WTC11 (cell line): ENCODE data around the gene C2CD4A. TPM values are rescaled to one million over a fixed set of nuclear protein-coding genes. Genes with fewer than 3 reads are reported as not detected.

Experiments
- ATAC-seq: fragments of 200-7000 bp; cut with Tn5 transposase; 2 replicates; pipeline ENCODE4 v1.10.0; 2021; ENCODE audit warnings: mild to moderate bottlenecking, moderate library complexity
- CTCF ChIA-PET: fragments of 300-600 bp; sonication (Branson Sonifier 250); formaldehyde crosslinking; loops from one replicate; lab custom pipeline; 2021; ENCODE audit warnings: antibody characterized with exemption; lab: Charles Lee
- POLR2A ChIA-PET: fragments of 350-600 bp; sonication (Branson Sonifier 250); formaldehyde crosslinking; loops from one replicate; lab custom pipeline; 2021; ENCODE audit warnings: antibody characterized with exemption; lab: Charles Lee
- DNase-seq: peaks from one replicate; pipeline ENCODE4 v3.0.0; 2021; ENCODE audit warnings: low spot score
- H3K27ac Mint-ChIP-seq: 2 replicates; pipeline ENCODE4 v1.8.0; 2021; ENCODE audit warnings: mixed read lengths
- H3K27me3 Mint-ChIP-seq: 2 replicates; pipeline ENCODE4 v1.8.0; 2021; ENCODE audit warnings: low read depth, mild to moderate bottlenecking, moderate library complexity, mixed read lengths
- H3K36me3 Mint-ChIP-seq: 2 replicates; pipeline ENCODE4 v1.8.0; 2021; ENCODE audit warnings: mixed read lengths
- H3K4me1 Mint-ChIP-seq: 2 replicates; pipeline ENCODE4 v1.8.0; 2022; ENCODE audit warnings: mixed read lengths
- H3K4me3 Mint-ChIP-seq: 2 replicates; pipeline ENCODE4 v1.8.0; 2021; ENCODE audit warnings: mild to moderate bottlenecking, moderate library complexity, mixed read lengths
- H3K9me3 Mint-ChIP-seq: 2 replicates; pipeline ENCODE4 v1.8.0; 2021; ENCODE audit warnings: mixed read lengths
- ATF2 ChIP-seq: sonication (generic); formaldehyde crosslinking; IDR thresholded peaks from 2 replicates; pipeline ENCODE4 v1.8.1; 2022; ENCODE audit warnings: low read depth, missing genetic modification reagents, borderline replicate concordance
- CREB1 ChIP-seq: sonication (generic); formaldehyde crosslinking; IDR thresholded peaks from 2 replicates; pipeline ENCODE4 v1.8.0; 2023; ENCODE audit warnings: mild to moderate bottlenecking, missing genetic modification reagents
- EMX1 ChIP-seq: fragments of 250-450 bp; sonication (Bioruptor Pico); IDR thresholded peaks from 2 replicates; pipeline ENCODE4 v1.8.0; 2021; ENCODE audit warnings: mild to moderate bottlenecking
- IRF2 ChIP-seq: sonication (generic); formaldehyde crosslinking; IDR thresholded peaks from 2 replicates; pipeline ENCODE4 v1.8.0; 2022; ENCODE audit warnings: low read depth, missing genetic modification reagents, borderline replicate concordance
- NR2C2 ChIP-seq: sonication (generic); formaldehyde crosslinking; IDR thresholded peaks from 2 replicates; pipeline ENCODE4 v1.8.0; 2022; ENCODE audit warnings: mild to moderate bottlenecking, missing genetic modification reagents
- PREB ChIP-seq: sonication (generic); formaldehyde crosslinking; IDR thresholded peaks from 2 replicates; pipeline ENCODE4 v1.8.1; 2022; ENCODE audit warnings: mild to moderate bottlenecking, missing genetic modification reagents, moderate library complexity, borderline replicate concordance
- RELA ChIP-seq: sonication (generic); formaldehyde crosslinking; IDR thresholded peaks from 2 replicates; pipeline ENCODE4 v1.8.1; 2022; ENCODE audit warnings: missing genetic modification reagents, mild to moderate bottlenecking, borderline replicate concordance
- SOX15 ChIP-seq: fragments of 250-450 bp; sonication (Bioruptor Pico); IDR thresholded peaks from 2 replicates; pipeline ENCODE4 v1.9.0; 2021; ENCODE audit warnings: mild to moderate bottlenecking
- USF1 ChIP-seq: sonication (generic); formaldehyde crosslinking; IDR thresholded peaks from 2 replicates; pipeline ENCODE4 v1.8.0; 2022; ENCODE audit warnings: mild to moderate bottlenecking, missing genetic modification reagents
- ZBTB21 ChIP-seq: sonication (generic); formaldehyde crosslinking; IDR thresholded peaks from 2 replicates; pipeline ENCODE4 v1.8.1; 2023; ENCODE audit warnings: mild to moderate bottlenecking, missing genetic modification reagents, borderline replicate concordance
- ZBTB43 ChIP-seq: sonication (generic); formaldehyde crosslinking; IDR thresholded peaks from 2 replicates; pipeline ENCODE4 v1.8.1; 2023; ENCODE audit warnings: mild to moderate bottlenecking, missing genetic modification reagents
- ZNF138 ChIP-seq: sonication (generic); formaldehyde crosslinking; conservative IDR thresholded peaks from 2 replicates; pipeline ENCODE4 v1.8.1; 2022; ENCODE audit warnings: mild to moderate bottlenecking, moderate library complexity, missing genetic modification reagents
- ZNF219 ChIP-seq: sonication (generic); formaldehyde crosslinking; IDR thresholded peaks from 2 replicates; pipeline ENCODE4 v1.8.0; 2023; ENCODE audit warnings: missing genetic modification reagents, mild to moderate bottlenecking, borderline replicate concordance
- ZNF281 ChIP-seq: sonication (generic); formaldehyde crosslinking; IDR thresholded peaks from 2 replicates; pipeline ENCODE4 v1.8.0; 2023; ENCODE audit warnings: mild to moderate bottlenecking, missing genetic modification reagents
- ZNF671 ChIP-seq: fragments of 250-450 bp; sonication (Bioruptor Pico); IDR thresholded peaks from 2 replicates; pipeline ENCODE4 v1.8.0; 2021; ENCODE audit warnings: mild to moderate bottlenecking
- total RNA-seq: library from RNA; stranded (reverse); gene quantifications from 3 replicates; pipeline ENCODE4 v1.2.3, GENCODE V29; 2021
- TF ChIP-seq, protein P1 (sequence below): sonication (generic); formaldehyde crosslinking; IDR thresholded peaks from 2 replicates; pipeline ENCODE4 v1.8.1; 2023; ENCODE audit warnings: mild to moderate bottlenecking, missing genetic modification reagents, borderline replicate concordance
- TF ChIP-seq, protein P2 (sequence below): sonication (generic); formaldehyde crosslinking; IDR thresholded peaks from 2 replicates; pipeline ENCODE4 v1.8.1; 2023; ENCODE audit warnings: mild to moderate bottlenecking, missing genetic modification reagents
- TF ChIP-seq, protein P3 (sequence below): sonication (generic); formaldehyde crosslinking; conservative IDR thresholded peaks from 2 replicates; pipeline ENCODE4 v1.8.1; 2023; ENCODE audit warnings: mild to moderate bottlenecking, low read depth, missing genetic modification reagents, moderate library complexity

The C2CD4A gene
- total RNA-seq, 1 experiment from 2014 or later, result 0.42 TPM

DNA sequence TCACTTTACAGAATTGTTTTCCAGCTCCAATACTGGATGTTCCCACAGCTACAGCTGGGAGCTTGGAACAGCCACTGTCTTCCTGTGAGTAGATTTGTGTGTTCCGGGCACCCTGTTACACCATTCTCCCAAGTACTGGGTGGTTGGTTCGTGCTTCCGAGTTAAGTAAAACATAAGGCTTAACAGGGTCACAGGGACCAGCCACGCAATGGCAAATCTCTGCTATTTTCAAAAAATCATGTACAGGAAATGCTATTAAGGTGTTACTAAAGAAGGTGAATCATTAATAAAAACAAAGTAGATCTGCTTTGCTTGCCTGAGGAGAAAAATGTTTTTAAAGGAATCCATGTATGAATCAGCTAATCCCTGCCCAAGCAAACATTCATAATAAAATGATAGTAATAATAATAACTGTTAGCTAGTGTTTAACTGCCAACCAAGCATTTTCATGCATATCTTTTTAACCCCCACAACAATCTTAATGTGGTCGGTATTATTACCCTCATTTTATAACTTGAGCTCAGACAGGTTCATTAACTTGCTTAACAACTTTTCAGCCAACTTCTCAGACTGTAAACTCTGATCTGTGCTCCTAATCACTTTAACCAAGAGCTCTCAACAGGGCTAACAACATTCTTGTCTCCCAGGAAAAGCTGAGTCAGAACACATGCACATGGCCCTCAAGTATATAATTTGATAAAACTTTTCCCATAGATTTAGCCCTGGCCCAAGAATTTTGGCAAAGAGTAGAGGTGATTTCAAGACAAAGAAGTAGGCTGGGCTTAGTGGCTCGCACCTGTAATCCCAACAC is 2.7 kb upstream of the C2CD4A start:
- DNase-seq (no peak), ATAC-seq (no peak)
- POLR2A ChIA-PET, result no interaction called here
- Mint-ChIP-seq H3K9me3 (no peaks in the 10 kb centered on the region), H3K4me1 (peaks cover 27% of the 10 kb centered on the region), H3K4me3 (no peak overlapping the region), H3K27me3 (peaks cover 72% of the 10 kb centered on the region), H3K36me3 (no peaks in the 10 kb centered on the region), H3K27ac (no peak overlapping the region)
- CTCF ChIA-PET, result interaction anchor here (2.8 kb wide), 1 partner anchor 190 kb away, joined by 9 read pairs; no protein-coding TSS in a partner anchor
- TF ChIP-seq ATF2 (CRISPR knock-in tag) (no peak), IRF2 (no peak), SOX15 (CRISPR knock-in tag) (no peak), CREB1 (CRISPR knock-in tag) (no peak), ZNF138 (CRISPR knock-in tag) (no peak), ZNF281 (CRISPR knock-in tag) (no peak), NR2C2 (CRISPR knock-in tag) (no peak), EMX1 (CRISPR knock-in tag) (no peak), USF1 (CRISPR knock-in tag) (no peak), ZNF671 (CRISPR knock-in tag) (no peak), ZBTB43 (CRISPR knock-in tag) (no peak), ZBTB21 (no peak), PREB (no peak), ZNF219 (CRISPR knock-in tag) (no peak), RELA (CRISPR knock-in tag) (no peak)
- TF ChIP-seq, protein P1, sequence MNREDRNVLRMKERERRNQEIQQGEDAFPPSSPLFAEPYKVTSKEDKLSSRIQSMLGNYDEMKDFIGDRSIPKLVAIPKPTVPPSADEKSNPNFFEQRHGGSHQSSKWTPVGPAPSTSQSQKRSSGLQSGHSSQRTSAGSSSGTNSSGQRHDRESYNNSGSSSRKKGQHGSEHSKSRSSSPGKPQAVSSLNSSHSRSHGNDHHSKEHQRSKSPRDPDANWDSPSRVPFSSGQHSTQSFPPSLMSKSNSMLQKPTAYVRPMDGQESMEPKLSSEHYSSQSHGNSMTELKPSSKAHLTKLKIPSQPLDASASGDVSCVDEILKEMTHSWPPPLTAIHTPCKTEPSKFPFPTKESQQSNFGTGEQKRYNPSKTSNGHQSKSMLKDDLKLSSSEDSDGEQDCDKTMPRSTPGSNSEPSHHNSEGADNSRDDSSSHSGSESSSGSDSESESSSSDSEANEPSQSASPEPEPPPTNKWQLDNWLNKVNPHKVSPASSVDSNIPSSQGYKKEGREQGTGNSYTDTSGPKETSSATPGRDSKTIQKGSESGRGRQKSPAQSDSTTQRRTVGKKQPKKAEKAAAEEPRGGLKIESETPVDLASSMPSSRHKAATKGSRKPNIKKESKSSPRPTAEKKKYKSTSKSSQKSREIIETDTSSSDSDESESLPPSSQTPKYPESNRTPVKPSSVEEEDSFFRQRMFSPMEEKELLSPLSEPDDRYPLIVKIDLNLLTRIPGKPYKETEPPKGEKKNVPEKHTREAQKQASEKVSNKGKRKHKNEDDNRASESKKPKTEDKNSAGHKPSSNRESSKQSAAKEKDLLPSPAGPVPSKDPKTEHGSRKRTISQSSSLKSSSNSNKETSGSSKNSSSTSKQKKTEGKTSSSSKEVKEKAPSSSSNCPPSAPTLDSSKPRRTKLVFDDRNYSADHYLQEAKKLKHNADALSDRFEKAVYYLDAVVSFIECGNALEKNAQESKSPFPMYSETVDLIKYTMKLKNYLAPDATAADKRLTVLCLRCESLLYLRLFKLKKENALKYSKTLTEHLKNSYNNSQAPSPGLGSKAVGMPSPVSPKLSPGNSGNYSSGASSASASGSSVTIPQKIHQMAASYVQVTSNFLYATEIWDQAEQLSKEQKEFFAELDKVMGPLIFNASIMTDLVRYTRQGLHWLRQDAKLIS, result no peak
- TF ChIP-seq, protein P2, sequence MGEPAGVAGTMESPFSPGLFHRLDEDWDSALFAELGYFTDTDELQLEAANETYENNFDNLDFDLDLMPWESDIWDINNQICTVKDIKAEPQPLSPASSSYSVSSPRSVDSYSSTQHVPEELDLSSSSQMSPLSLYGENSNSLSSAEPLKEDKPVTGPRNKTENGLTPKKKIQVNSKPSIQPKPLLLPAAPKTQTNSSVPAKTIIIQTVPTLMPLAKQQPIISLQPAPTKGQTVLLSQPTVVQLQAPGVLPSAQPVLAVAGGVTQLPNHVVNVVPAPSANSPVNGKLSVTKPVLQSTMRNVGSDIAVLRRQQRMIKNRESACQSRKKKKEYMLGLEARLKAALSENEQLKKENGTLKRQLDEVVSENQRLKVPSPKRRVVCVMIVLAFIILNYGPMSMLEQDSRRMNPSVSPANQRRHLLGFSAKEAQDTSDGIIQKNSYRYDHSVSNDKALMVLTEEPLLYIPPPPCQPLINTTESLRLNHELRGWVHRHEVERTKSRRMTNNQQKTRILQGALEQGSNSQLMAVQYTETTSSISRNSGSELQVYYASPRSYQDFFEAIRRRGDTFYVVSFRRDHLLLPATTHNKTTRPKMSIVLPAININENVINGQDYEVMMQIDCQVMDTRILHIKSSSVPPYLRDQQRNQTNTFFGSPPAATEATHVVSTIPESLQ (CRISPR knock-in tag), result no peak
- TF ChIP-seq, protein P3, sequence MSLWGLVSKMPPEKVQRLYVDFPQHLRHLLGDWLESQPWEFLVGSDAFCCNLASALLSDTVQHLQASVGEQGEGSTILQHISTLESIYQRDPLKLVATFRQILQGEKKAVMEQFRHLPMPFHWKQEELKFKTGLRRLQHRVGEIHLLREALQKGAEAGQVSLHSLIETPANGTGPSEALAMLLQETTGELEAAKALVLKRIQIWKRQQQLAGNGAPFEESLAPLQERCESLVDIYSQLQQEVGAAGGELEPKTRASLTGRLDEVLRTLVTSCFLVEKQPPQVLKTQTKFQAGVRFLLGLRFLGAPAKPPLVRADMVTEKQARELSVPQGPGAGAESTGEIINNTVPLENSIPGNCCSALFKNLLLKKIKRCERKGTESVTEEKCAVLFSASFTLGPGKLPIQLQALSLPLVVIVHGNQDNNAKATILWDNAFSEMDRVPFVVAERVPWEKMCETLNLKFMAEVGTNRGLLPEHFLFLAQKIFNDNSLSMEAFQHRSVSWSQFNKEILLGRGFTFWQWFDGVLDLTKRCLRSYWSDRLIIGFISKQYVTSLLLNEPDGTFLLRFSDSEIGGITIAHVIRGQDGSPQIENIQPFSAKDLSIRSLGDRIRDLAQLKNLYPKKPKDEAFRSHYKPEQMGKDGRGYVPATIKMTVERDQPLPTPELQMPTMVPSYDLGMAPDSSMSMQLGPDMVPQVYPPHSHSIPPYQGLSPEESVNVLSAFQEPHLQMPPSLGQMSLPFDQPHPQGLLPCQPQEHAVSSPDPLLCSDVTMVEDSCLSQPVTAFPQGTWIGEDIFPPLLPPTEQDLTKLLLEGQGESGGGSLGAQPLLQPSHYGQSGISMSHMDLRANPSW (CRISPR knock-in tag), result no peak
